Mesenchymal stem cell (in vitro differentiated cells and primary cell): ENCODE measurements around the gene CLEC4G.

Source experiments
- DNase-seq: peaks from one replicate; pipeline ENCODE4 v3.0.0-alpha.2; 2013
- H2AFZ ChIP-seq: one replicate; pipeline ENCODE4 v1.6.1; 2013; ENCODE audit warnings: low read depth, mild to moderate bottlenecking, control low read depth, inconsistent platforms, low read length, moderate library complexity
- H2AK5ac ChIP-seq: 2 replicates; pipeline ENCODE4 v1.6.1; 2013; ENCODE audit warnings: low read length, moderate library complexity, mild to moderate bottlenecking, inconsistent platforms; ENCODE audit not compliant: severe bottlenecking
- H2BK120ac ChIP-seq: one replicate; pipeline ENCODE4 v1.6.1; 2013; ENCODE audit warnings: low read depth, mild to moderate bottlenecking, inconsistent platforms, low read length, moderate library complexity
- H2BK12ac ChIP-seq, 2 experiments: one replicate each; pipeline ENCODE4 v1.6.1; 2013; ENCODE audit warnings: inconsistent platforms in 2 of 2, low read length in 2 of 2, mild to moderate bottlenecking in 2 of 2, moderate library complexity in 2 of 2, control low read depth in 1 of 2
- H2BK15ac ChIP-seq: one replicate; pipeline ENCODE4 v1.6.1; 2013; ENCODE audit warnings: mild to moderate bottlenecking, low read depth, inconsistent platforms; ENCODE audit not compliant: poor library complexity, severe bottlenecking
- H2BK5ac ChIP-seq: 2 replicates; pipeline ENCODE4 v1.6.1; 2013; ENCODE audit warnings: low read depth, mild to moderate bottlenecking, low read length, control low read depth, inconsistent platforms; ENCODE audit not compliant: poor library complexity, severe bottlenecking
- H3K14ac ChIP-seq, 2 experiments: one replicate each; pipeline ENCODE4 v1.6.1; 2013; ENCODE audit warnings: inconsistent platforms in 2 of 2, low read length in 2 of 2, control low read depth in 1 of 2, mild to moderate bottlenecking in 1 of 2, moderate library complexity in 1 of 2
- H3K18ac ChIP-seq, 2 experiments: one replicate each; pipeline ENCODE4 v1.6.1; 2013; ENCODE audit warnings: inconsistent platforms in 2 of 2, low read length in 2 of 2, control low read depth in 1 of 2, low read depth in 1 of 2, mild to moderate bottlenecking in 1 of 2
- H3K23ac ChIP-seq, 2 experiments: one replicate each; pipeline ENCODE4 v1.6.1; 2013; ENCODE audit warnings: inconsistent platforms in 2 of 2, low read length in 2 of 2, mild to moderate bottlenecking in 2 of 2, moderate library complexity in 2 of 2, control low read depth in 1 of 2
- H3K27ac ChIP-seq: 2 replicates; pipeline ENCODE4 v1.5.1; 2013; ENCODE audit warnings: mild to moderate bottlenecking, moderate library complexity, low read length, control low read depth, inconsistent platforms; ENCODE audit not compliant: poor library complexity, severe bottlenecking
- H3K27me3 ChIP-seq, 2 experiments: 2 replicates each; pipeline versions ENCODE4 v1.6.1 to v1.7.0; 2013; ENCODE audit warnings: low read length in 2 of 2, mild to moderate bottlenecking in 2 of 2, moderate library complexity in 2 of 2, control low read depth in 1 of 2, inconsistent platforms in 1 of 2; ENCODE audit not compliant: control insufficient read depth in 1 of 2, insufficient read depth in 1 of 2
- H3K36me3 ChIP-seq, 2 experiments: 2 replicates each; pipeline versions ENCODE4 v1.6.1 to v1.7.0; 2013; ENCODE audit warnings: low read length in 2 of 2, control low read depth in 1 of 2, inconsistent platforms in 1 of 2, low read depth in 1 of 2, mild to moderate bottlenecking in 1 of 2; ENCODE audit not compliant: insufficient read depth in 2 of 2, control insufficient read depth in 1 of 2
- H3K4ac ChIP-seq, 2 experiments: one replicate each; pipeline ENCODE4 v1.6.1; 2013; ENCODE audit warnings: inconsistent platforms in 2 of 2, low read length in 2 of 2, mild to moderate bottlenecking in 2 of 2, moderate library complexity in 2 of 2, control low read depth in 1 of 2, low read depth in 1 of 2
- H3K4me1 ChIP-seq: 2 replicates; pipeline ENCODE4 v1.6.1; 2013; ENCODE audit warnings: low read depth, low read length, control low read depth; ENCODE audit not compliant: control insufficient read depth, insufficient read depth
- H3K4me2 ChIP-seq: 2 replicates; pipeline ENCODE4 v1.6.1; 2013; ENCODE audit warnings: low read length, mild to moderate bottlenecking, inconsistent platforms; ENCODE audit not compliant: poor library complexity, severe bottlenecking
- H3K4me3 ChIP-seq, 2 experiments: 2 replicates each; pipeline versions ENCODE4 v1.5.1 to v1.7.0; 2013; ENCODE audit warnings: low read length in 2 of 2, mild to moderate bottlenecking in 2 of 2, control low read depth in 1 of 2, low read depth in 1 of 2; ENCODE audit not compliant: insufficient read depth in 1 of 2
- H3K79me1 ChIP-seq: replicated peaks from 2 replicates; pipeline ENCODE4 v1.6.1; 2013; ENCODE audit warnings: mild to moderate bottlenecking, control low read depth, low read length, inconsistent platforms; ENCODE audit not compliant: poor library complexity, severe bottlenecking
- H3K9ac ChIP-seq: 2 replicates; pipeline ENCODE4 v1.7.0; 2013; ENCODE audit warnings: mild to moderate bottlenecking, low read length, moderate library complexity
- H3K9me3 ChIP-seq: 2 replicates; pipeline ENCODE4 v1.7.0; 2013; ENCODE audit warnings: mild to moderate bottlenecking, low read length; ENCODE audit not compliant: control insufficient read depth
- H4K8ac ChIP-seq: one replicate; pipeline ENCODE4 v1.6.1; 2013; ENCODE audit warnings: inconsistent platforms, mild to moderate bottlenecking, low read length, moderate library complexity
- H4K91ac ChIP-seq: one replicate; pipeline ENCODE4 v1.6.1; 2013; ENCODE audit warnings: mild to moderate bottlenecking, low read length, inconsistent platforms
- WGBS: methylation state at CpG from one replicate; pipeline ENCODE4 v1.1.7; 2013; ENCODE audit warnings: mixed read lengths; 5-methylcytosine and 5-hydroxymethylcytosine counted together

CLEC4G gene

GRCh38 chr19:7681340-7682174 lies 50.4 kb downstream of the CLEC4G start:
- Histone ChIP-seq H4K8ac (peak overlapping the region; percentile 99), H3K4me3 (peak overlapping the region; percentile 93 to 100), H3K4ac (peak overlapping the region; percentile 6 to 99), H2AFZ (peak overlapping the region; percentile 89), H2BK12ac (peak overlapping the region in 1 of 2 experiments; percentile 74), H3K4me1 (peaks cover 17% of the 10 kb centered on the region), H2BK120ac (peak overlapping the region; percentile 98), H4K91ac (peak overlapping the region; percentile 82), H3K9ac (peak overlapping the region; percentile 94), H3K79me1 (peaks cover 23% of the 10 kb centered on the region), H3K9me3 (no peaks in the 10 kb centered on the region), H2AK5ac (no peak overlapping the region), H3K4me2 (peak overlapping the region; percentile 79), H3K23ac (peak overlapping the region in 1 of 2 experiments; percentile 96), H3K36me3 (peaks cover 17 to 32% of the 10 kb centered on the region in 2 experiments), H3K27me3 (peaks cover 18 to 31% of the 10 kb centered on the region in 2 experiments), H2BK15ac (peak overlapping the region; percentile 60), H3K27ac (no peak overlapping the region), H3K18ac (peak overlapping the region; percentile 97 to 99), H3K14ac (no peak overlapping the region), H2BK5ac (no peak overlapping the region)
- peak; percentile 71 for DNase-seq
- 28% methylated on average over 43 of the region's 43 CpGs for WGBS

- Histone ChIP-seq H3K18ac (peak within 1 kb of the TSS; percentile 97 to 99), H3K9ac (peak within 1 kb of the TSS; percentile 94), H2BK12ac (peak within 1 kb of the TSS; percentile 78 to 79), H2BK120ac (peak within 1 kb of the TSS; percentile 98), H3K4me3 (peak within 1 kb of the TSS; percentile 93 to 100), H3K23ac (peak within 1 kb of the TSS; percentile 90 to 96), H3K27ac (no peak within 1 kb of the TSS), H3K14ac (peak within 1 kb of the TSS; percentile 96 to 98), H3K4ac (peak within 1 kb of the TSS; percentile 87 to 99), H3K79me1 (peaks cover 23% of the 10 kb centered on the region), H3K27me3 (peaks cover 18 to 37% of the 10 kb centered on the region in 2 experiments), H2AK5ac (peak within 1 kb of the TSS; percentile 45), H2AFZ (peak within 1 kb of the TSS; percentile 100), H2BK5ac (no peak within 1 kb of the TSS), H3K9me3 (no peaks in the 10 kb centered on the region), H2BK15ac (peak within 1 kb of the TSS; percentile 92), H3K4me2 (peak within 1 kb of the TSS; percentile 86), H4K91ac (peak within 1 kb of the TSS; percentile 86), H3K4me1 (peaks cover 17% of the 10 kb centered on the region), H4K8ac (peak within 1 kb of the TSS; percentile 99), H3K36me3 (peaks cover 17 to 32% of the 10 kb centered on the region in 2 experiments)
- under 1% methylated on average over 46 of the region's 79 CpGs for WGBS
- peak; percentile 75 for DNase-seq
Observed at GRCh38 chr19:7680606-7681339, 51.1 kb downstream of the CLEC4G start, which contains the start of gene TRAPPC5. Gene TRAPPC5, plus strand, starts transcription at chr19:7680833. Its CDS starts 1,421 bp downstream, at chr19:7682254.

GRCh38 chr19:7679771-7680605 lies 51.9 kb downstream of the CLEC4G start:
- no peaks in the 10 kb centered on the region for H3K9me3 ChIP-seq
- H4K8ac ChIP-seq, result peak overlapping the region; percentile 99
- H3K79me1 ChIP-seq, result peaks cover 22% of the 10 kb centered on the region
- peak overlapping the region; percentile 45 to 93 for H3K4me3 ChIP-seq
- H2AFZ ChIP-seq, result peak overlapping the region; percentile 100
- peak overlapping the region; percentile 45 for H2AK5ac ChIP-seq
- peak overlapping the region in 1 of 2 experiments; percentile 89 for H3K18ac ChIP-seq
- peak overlapping the region; percentile 86 for H3K4me2 ChIP-seq
- H3K27ac ChIP-seq, result no peak overlapping the region
- no peak for DNase-seq
- peaks cover 17% of the 10 kb centered on the region for H3K4me1 ChIP-seq
- no peak overlapping the region for H2BK5ac ChIP-seq
- peak overlapping the region; percentile 86 for H4K91ac ChIP-seq
- no peak overlapping the region for H3K23ac ChIP-seq
- peak overlapping the region; percentile 78 to 79 for H2BK12ac ChIP-seq
- H3K9ac ChIP-seq, result peak overlapping the region; percentile 94
- H3K36me3 ChIP-seq, result peaks cover 17 to 27% of the 10 kb centered on the region in 2 experiments
- peak overlapping the region in 1 of 2 experiments; percentile 85 for H3K4ac ChIP-seq
- no peak overlapping the region for H2BK15ac ChIP-seq
- peaks cover 18 to 38% of the 10 kb centered on the region in 2 experiments for H3K27me3 ChIP-seq
- H2BK120ac ChIP-seq, result no peak overlapping the region
- H3K14ac ChIP-seq, result peak overlapping the region in 1 of 2 experiments; percentile 83
- WGBS, result 51% methylated on average over 22 of the region's 22 CpGs
